WERI-Rb-1 (cell line): Measurements from ENCODE around the gene ARL17B.
"Not testable (repeated sequence)": the region's sequence is repeated elsewhere in the genome, so short reads cannot be mapped to it uniquely, and the experiment has no call there.

Experiments used
- DNase-seq: peaks from one replicate; pipeline ENCODE4 v3.0.0-alpha.2; 2020
- H3K27ac ChIP-seq: fragments of 250-450 bp; sonication (Bioruptor Pico); 2 replicates; pipeline ENCODE4 v1.5.1; 2020; ENCODE audit warnings: mild to moderate bottlenecking, moderate library complexity
- H3K27me3 ChIP-seq: fragments of 250-450 bp; sonication (Bioruptor Pico); 2 replicates; pipeline ENCODE4 v1.5.1; 2021; ENCODE audit warnings: mild to moderate bottlenecking, low read depth, moderate library complexity; ENCODE audit not compliant: insufficient read depth, severe bottlenecking
- H3K36me3 ChIP-seq: fragments of 250-450 bp; sonication (Bioruptor Pico); 2 replicates; pipeline ENCODE4 v1.5.1; 2020; ENCODE audit warnings: mild to moderate bottlenecking, moderate library complexity
- H3K4me3 ChIP-seq: 2 replicates; pipeline ENCODE4 v1.5.1; 2011; ENCODE audit warnings: low read depth, mild to moderate bottlenecking, control low read depth, low read length
- H3K9me3 ChIP-seq: fragments of 250-450 bp; sonication (Bioruptor Pico); 2 replicates; pipeline ENCODE4 v1.5.1; 2021; ENCODE audit warnings: mild to moderate bottlenecking, moderate library complexity; ENCODE audit not compliant: severe bottlenecking

Gene ARL17B

DNA sequence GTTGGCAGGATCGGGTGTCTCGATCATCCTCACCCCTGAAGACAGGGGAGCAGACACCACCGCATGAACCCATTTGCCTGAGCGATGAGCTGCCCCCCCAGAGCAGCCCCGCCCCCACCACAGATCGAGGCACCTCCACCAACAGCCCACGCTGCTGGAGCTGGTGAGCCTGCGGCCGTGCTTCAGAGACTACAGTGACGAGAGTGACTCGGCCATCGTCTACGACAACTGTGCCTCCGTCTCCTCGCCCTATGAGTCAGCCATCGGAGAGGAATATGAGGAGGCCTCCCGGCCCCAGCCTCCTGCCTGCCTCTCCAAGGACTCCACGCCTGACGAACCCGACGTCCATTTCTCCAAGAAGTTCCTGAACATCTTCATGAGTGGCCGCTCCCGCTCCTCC lies 117.6 kb downstream of the ARL17B start:
- H3K9me3 ChIP-seq, H3K36me3 ChIP-seq, DNase-seq, H3K27me3 ChIP-seq, H3K27ac ChIP-seq, H3K4me3 ChIP-seq: not testable (repeated sequence)

- not testable (repeated sequence) for H3K27me3 ChIP-seq, H3K4me3 ChIP-seq
Measured at GRCh38 chr17:46243505-46243904, 118.1 kb downstream of the ARL17B start.

GRCh38 chr17:46231359-46231758 lies 130.2 kb downstream of the ARL17B start:
- not testable (repeated sequence) for DNase-seq, H3K9me3 ChIP-seq, H3K27ac ChIP-seq, H3K4me3 ChIP-seq, H3K27me3 ChIP-seq, H3K36me3 ChIP-seq

More at GRCh38 chr17:46243505-46243904, 118.1 kb downstream of the ARL17B start:
- H3K36me3 ChIP-seq, H3K9me3 ChIP-seq, H3K27ac ChIP-seq, DNase-seq: not testable (repeated sequence)

DNA sequence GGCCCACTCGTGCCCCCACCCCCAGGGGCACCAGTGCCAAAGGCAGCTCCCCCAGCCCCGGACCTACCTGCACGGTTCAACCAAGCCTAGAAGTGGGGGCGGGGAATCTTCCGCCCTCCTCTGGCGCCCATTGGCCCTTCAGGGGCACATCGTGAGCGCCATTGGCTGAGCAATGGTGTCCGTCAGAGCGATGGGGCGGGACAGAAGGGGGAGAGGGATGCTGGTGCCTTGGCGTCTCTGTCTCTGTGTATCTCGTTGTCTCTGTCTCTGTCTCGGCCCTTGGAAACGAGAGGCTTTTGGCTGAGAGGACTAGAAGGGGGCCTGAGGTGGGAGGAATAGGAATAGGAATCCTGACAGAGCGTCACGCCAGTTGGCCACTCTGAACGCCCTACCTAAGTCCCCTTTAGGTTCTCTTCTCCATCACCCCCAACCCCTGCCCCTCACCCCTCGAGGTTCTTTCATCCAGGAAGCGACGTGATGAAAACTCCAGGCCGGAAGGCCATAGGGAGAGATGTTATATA lies 136.2 kb downstream of the ARL17B start:
- peak overlapping the region; percentile 51 for H3K4me3 ChIP-seq
- H3K36me3 ChIP-seq, H3K27ac ChIP-seq, H3K9me3 ChIP-seq, H3K27me3 ChIP-seq: not testable (repeated sequence)
- peak; percentile 99 for DNase-seq

DNA sequence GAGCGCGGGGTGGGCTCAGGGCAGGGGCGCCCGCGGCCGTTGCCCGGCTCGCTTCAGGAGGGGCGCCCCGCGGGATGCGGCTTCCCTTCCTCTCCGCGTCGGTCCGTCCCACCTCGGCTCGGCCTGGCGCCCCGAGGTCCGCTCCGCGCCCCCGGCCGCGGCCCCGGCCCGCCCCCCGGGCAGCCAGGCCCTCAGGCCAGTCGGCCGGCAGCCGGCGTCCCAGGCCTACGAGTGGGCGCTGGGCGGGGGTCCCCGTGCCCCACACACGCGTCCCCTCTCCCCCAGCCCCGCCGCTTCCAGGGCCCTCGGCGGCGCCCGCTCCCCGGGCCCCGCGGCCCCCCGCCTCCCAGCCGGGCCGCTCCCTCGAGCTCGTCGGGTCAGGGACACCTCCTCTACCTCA lies 136.7 kb downstream of the ARL17B start:
- not testable (repeated sequence) for H3K27me3 ChIP-seq, H3K36me3 ChIP-seq, H3K27ac ChIP-seq, H3K9me3 ChIP-seq
- DNase-seq = peak; percentile 33
- H3K4me3 ChIP-seq = peak overlapping the region; percentile 51
